LNCAP (cell line): ENCODE measurements around the gene HDAC4.

Experiments
- TF ChIP-seq, protein P1 (sequence below): fragments of 450-650 bp; IDR thresholded peaks from 2 replicates; pipeline ENCODE4 v1.5.1; 2017; ENCODE audit warnings: mild to moderate bottlenecking

Gene HDAC4

DNA sequence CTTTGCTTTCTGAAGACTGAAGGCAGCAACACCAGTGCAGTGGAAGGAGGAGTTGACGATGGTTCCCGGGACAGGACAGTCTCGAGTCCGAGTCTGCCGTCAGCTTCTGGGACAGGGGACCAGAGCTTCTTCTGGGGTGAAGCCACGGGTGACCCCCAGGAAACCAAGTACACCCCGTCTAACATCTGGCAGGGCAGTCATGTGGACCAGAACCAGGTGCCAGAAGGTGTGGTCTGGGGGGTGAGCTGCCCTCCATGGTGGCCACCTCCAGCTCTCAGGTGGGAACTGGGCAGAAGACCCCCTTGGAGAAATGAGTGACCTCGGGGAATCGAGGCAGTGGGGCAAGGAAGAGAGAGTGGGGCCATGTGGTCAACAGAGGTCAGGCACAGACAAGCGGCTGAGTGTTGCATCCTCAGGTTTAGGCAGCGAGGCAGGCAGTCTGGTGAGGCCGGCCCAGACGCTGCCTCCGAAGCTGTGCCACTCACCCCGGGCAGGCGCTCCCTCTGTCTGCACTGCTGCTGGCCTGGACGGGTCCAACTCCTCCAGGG, 204.3 kb downstream of the HDAC4 start:
- TF ChIP-seq, protein P1, sequence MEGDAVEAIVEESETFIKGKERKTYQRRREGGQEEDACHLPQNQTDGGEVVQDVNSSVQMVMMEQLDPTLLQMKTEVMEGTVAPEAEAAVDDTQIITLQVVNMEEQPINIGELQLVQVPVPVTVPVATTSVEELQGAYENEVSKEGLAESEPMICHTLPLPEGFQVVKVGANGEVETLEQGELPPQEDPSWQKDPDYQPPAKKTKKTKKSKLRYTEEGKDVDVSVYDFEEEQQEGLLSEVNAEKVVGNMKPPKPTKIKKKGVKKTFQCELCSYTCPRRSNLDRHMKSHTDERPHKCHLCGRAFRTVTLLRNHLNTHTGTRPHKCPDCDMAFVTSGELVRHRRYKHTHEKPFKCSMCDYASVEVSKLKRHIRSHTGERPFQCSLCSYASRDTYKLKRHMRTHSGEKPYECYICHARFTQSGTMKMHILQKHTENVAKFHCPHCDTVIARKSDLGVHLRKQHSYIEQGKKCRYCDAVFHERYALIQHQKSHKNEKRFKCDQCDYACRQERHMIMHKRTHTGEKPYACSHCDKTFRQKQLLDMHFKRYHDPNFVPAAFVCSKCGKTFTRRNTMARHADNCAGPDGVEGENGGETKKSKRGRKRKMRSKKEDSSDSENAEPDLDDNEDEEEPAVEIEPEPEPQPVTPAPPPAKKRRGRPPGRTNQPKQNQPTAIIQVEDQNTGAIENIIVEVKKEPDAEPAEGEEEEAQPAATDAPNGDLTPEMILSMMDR = no peak

DNA sequence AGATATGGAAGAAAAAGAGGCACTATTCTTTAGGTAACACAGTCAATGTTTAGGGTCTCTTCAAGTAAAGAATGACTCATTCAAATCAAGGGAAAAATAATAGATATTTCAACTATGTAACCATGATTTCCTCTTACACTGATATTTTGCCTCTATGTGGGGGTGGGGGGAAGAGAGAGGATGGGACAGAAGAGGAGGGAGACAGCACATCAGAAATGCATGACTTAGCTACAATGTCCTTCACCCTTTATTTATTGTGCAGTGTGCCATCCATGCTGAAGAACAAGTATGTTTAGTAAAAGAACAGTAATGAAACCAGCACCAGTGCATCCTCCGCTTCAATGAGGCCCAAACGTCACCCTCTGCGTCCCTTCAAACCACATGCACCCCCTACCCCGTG, 204.8 kb downstream of the HDAC4 start:
- TF ChIP-seq, protein P1 = no peak

DNA sequence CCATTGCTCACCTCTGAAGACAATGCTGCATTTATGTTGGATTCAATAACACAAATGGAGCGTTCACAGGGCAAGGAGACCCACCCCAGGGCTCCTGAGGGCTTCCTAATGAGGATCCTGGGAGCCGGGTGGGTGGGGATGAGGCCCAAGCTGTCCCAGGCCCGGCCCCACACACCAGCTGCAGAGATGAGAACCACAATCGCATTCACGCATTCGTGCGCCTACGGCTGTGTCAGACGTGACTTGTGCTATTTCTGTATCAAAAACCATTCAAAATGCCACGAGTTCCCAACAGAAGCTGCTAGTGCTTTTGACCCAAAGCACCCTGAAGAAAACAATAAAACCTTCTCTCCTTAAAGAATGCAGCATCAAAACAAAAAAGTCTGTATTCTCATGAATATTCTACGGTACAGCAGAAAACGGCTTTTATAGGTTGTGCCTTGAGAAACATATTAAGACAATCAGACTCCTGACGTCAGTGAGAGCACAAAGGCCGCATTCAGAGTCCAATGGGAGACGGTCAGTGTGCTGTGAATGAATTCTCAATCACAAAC, 205.4 kb downstream of the HDAC4 start:
- TF ChIP-seq, protein P1 = no peak

DNA sequence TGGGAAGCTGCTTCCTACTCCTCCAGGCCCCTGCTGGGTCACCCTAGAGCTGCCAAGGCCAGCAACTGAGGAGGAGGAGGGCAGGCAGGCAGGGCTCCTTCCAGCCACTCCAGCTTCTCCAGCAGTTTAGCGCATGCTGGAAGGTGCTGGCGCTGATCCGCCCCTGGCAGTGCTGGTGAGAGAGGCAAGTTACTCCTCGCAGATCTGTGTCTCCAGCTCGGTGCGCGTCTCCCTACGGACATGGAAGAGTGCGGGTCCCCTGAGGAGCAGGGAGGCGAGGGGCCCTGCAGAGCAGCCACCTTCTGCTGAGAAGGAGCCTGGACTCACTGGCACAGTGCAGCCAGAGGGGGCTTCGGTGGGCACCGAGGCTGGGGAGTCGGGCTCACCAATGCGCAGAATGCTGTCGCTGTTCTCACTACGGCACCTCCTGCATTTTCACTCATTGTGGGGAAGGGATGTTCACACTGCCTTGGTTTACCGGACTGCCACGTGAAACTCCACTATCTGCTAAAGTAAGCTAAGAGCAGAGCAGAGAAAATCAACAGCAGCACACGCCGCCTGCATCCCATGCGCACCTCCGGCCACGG, 206.0 kb downstream of the HDAC4 start:
- TF ChIP-seq, protein P1 = no peak

DNA sequence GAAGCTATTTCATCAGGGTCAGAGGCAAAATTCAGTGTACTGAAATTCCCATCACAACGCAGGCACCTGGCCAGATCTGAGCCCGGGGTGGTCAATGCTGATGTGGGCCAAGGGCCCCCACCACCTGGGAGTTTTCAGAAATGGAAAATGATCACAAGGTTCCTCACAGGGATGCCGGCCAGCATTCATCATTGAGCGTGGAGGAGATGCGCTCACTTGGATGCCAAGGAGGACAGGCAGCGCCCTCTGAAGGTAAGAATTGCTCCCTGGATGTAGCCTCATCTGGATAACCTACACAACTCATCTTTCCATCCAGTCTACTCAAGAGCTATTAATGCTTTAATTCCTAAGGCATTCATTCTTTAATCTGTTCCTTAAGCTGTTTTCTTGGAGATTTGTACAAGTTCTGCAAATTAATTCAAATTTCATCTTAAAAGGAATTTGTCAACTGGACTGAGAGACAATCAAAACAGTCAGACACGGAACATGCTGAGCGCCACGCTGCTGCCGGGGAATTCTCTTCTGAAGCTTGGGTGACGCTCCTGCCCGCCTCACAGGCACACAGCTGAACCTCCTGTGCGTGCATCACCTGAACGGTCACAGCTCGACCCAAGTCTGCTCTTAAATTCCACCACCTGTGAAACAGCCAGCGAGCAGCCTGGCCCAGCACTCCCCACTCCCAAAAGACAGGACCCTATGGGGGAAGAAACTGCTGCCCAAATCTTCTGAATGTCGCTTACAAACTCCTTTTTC, 206.7 kb downstream of the HDAC4 start:
- TF ChIP-seq, protein P1 = no peak

DNA sequence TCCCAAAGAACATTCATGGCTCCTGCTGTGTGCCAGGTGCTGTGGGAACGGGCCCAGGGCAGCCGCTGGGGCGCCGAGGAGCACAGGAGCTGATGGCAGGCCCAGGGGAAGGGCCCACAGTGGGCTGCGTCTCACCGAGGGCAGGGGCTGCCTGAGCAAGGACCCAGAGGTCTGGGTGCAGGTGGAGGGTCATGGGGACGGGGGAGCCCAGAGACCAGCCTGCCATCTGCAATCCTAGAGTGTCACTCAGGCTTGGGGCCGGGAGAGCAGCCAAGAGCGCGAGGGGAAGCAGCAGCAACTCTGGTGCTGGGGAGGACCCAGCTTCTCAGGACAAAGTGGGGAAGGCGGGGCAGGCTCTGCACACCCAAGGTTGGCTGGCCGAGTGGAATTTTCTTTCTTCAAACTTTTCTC, 207.4 kb downstream of the HDAC4 start:
- TF ChIP-seq, protein P1 = no peak

DNA sequence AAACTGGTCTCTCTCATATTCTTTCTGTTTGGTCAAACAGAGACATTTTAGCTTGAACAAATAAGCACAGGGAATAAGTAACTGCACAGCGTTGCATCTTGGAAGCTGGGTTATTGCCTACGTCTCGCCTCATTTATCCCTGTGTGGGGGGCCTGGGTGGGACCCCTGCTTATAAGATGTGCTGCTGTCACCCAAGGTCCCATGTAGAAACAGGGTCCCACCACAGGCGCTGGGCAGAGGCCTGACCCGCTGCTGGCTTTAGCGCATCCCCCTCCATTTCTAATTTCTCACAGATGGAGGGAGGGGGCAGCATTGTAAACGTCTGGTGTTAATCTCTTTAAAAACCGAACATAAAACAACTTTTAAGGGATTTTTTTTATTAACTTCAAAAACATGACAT, 207.8 kb downstream of the HDAC4 start:
- TF ChIP-seq, protein P1 = no peak
